Upper lobe of left lung (tissue), 6 donors: Measurements from ENCODE around the gene YIPF1. TPM values are rescaled to one million over a fixed set of nuclear protein-coding genes. Genes with fewer than 3 reads are reported as not detected.
"Not testable (repeated sequence)": the region's sequence is repeated elsewhere in the genome, so short reads cannot be mapped to it uniquely, and the experiment has no call there.

Experiments
- ATAC-seq, 2 donors: fragments of 200-7000 bp; cut with Tn5 transposase; one replicate each; pipeline ENCODE4 v1.9.1; 2022; ENCODE audit warnings: mild to moderate bottlenecking in 2 of 2, moderate library complexity in 2 of 2; ENCODE audit not compliant: low FRiP score in 2 of 2
- DNase-seq, 2 donors: peaks; one replicate each; pipeline ENCODE4 v3.0.0-alpha.2; 2019 to 2020
- H3K27ac ChIP-seq, 4 donors: fragments of 200-600 bp; sonication (generic); one replicate each; pipeline ENCODE4 v1.5.1; 2016 to 2019
- H3K27me3 ChIP-seq, 4 donors: fragments of 200-600 bp; sonication (generic); one replicate each; pipeline ENCODE4 v1.5.1; 2017 to 2019
- H3K36me3 ChIP-seq, 4 donors: fragments of 200-600 bp; sonication (generic); one replicate each; pipeline ENCODE4 v1.5.1; 2016 to 2019
- H3K4me1 ChIP-seq, 4 donors: fragments of 200-600 bp; sonication (generic); one replicate each; pipeline ENCODE4 v1.5.1; 2018 to 2019
- H3K4me3 ChIP-seq, 4 donors: fragments of 200-600 bp; sonication (generic); one replicate each; pipeline ENCODE4 v1.5.1; 2017 to 2019; ENCODE audit warnings: mild to moderate bottlenecking in 2 of 4, moderate library complexity in 1 of 4
- H3K9me3 ChIP-seq, 4 donors: fragments of 200-600 bp; sonication (generic); one replicate each; pipeline ENCODE4 v1.5.1; 2018 to 2019
- CTCF ChIP-seq, 6 experiments: fragments of 450-650 bp in 4 of 6; fragments of 200-600 bp in 2 of 6; sonication (generic) in 2 of 6; IDR thresholded peaks; one replicate each; pipeline ENCODE4 v1.5.1; 2016 to 2019; ENCODE audit warnings: antibody characterized with exemption in 6 of 6
- EP300 ChIP-seq, 4 donors: sonication (generic); formaldehyde crosslinking; IDR thresholded peaks; one replicate each; pipeline ENCODE4 v1.5.1; 2017; ENCODE audit warnings: antibody characterized with exemption in 4 of 4, control low read depth in 2 of 4
- POLR2A ChIP-seq, 4 donors: fragments of 450-650 bp; IDR thresholded peaks; one replicate each; pipeline ENCODE4 v1.5.1; 2016 to 2017; ENCODE audit warnings: antibody characterized with exemption in 4 of 4, mild to moderate bottlenecking in 2 of 4
- POLR2AphosphoS5 ChIP-seq, 2 donors: sonication (generic); formaldehyde crosslinking; IDR thresholded peaks; one replicate each; pipeline ENCODE4 v1.5.1; 2017; ENCODE audit warnings: antibody characterized with exemption in 2 of 2
- WGBS, 2 donors: methylation state at CpG; one replicate each; pipeline ENCODE4 v1.1.5; 2017 to 2018; 5-methylcytosine and 5-hydroxymethylcytosine counted together
- total RNA-seq, 6 donors: library from RNA; depleted of rRNA in 4 of 6; stranded (reverse); fragments of >200 nt in 4 of 6; gene quantifications; one replicate each; pipeline versions ENCODE4 v1.1.0 to v1.2.1, GENCODE V29; 2016 to 2021
- donor health status: DM: no; HTN: no; CAD: no; lungs with moderate emphysema.
- donor health status: DM: no; HTN: yes; CAD: no; lungs with severe emphysema.

Gene YIPF1
- total RNA-seq, 6 donors from 2014 or later: 14.8 to 52.4 (median 22.0) TPM

GRCh38 chr1:53892911-53893310 is 3.3 kb upstream of the YIPF1 start:
- Histone ChIP-seq H3K36me3 (no peaks in the 10 kb centered on the region), H3K27me3 (no peaks in the 10 kb centered on the region), H3K4me1 (peaks cover 13 to 25% (median 17%) of the 10 kb centered on the region in 4 donors), H3K9me3 (no peaks in the 10 kb centered on the region), H3K4me3 (no peak overlapping the region), H3K27ac (peak overlapping the region in 2 of 4 donors; percentile 40 to 57)
- DNase-seq (peak in 1 of 2 donors; percentile 41), ATAC-seq (peak; percentile 24 to 35)
- 16 to 48% methylated on average over 5 of the region's 5 CpGs for WGBS, 2 donors
- TF ChIP-seq POLR2AphosphoS5 (IDR thresholded peaks at IDR 0.05) (no peak), CTCF (IDR thresholded peaks at IDR 0.05) (no peak), POLR2A (IDR thresholded peaks at IDR 0.05) (no peak), EP300 (IDR thresholded peaks at IDR 0.05) (no peak)

GRCh38 chr1:53891678-53892077 is 2.1 kb upstream of the YIPF1 start:
- Histone ChIP-seq H3K27me3 (no peaks in the 10 kb centered on the region), H3K4me1 (peaks cover 11 to 25% (median 16%) of the 10 kb centered on the region in 4 donors), H3K9me3 (no peaks in the 10 kb centered on the region), H3K36me3 (peaks cover 0 to 10% (median 3%) of the 10 kb centered on the region in 4 donors), H3K27ac (no peak overlapping the region), H3K4me3 (no peak overlapping the region)
- WGBS, 2 donors: 74 to 96% methylated on average over 2 of the region's 2 CpGs
- TF ChIP-seq EP300 (IDR thresholded peaks at IDR 0.05) (no peak), POLR2A (IDR thresholded peaks at IDR 0.05) (no peak), CTCF (IDR thresholded peaks at IDR 0.05) (no peak), POLR2AphosphoS5 (IDR thresholded peaks at IDR 0.05) (no peak)
- DNase-seq (no peak), ATAC-seq (no peak)

GRCh38 chr1:53891018-53891417 is 1.4 kb upstream of the YIPF1 start:
- H3K27me3 ChIP-seq: no peaks in the 10 kb centered on the region
- H3K36me3 ChIP-seq: peaks cover 0 to 16% (median 6%) of the 10 kb centered on the region in 4 donors
- DNase-seq (no peak), ATAC-seq (no peak)
- WGBS, 2 donors: 93 to 96% methylated on average over 2 of the region's 2 CpGs
- no peak overlapping the region for H3K4me3 ChIP-seq
- peaks cover 11 to 25% (median 16%) of the 10 kb centered on the region in 4 donors for H3K4me1 ChIP-seq
- H3K9me3 ChIP-seq: no peaks in the 10 kb centered on the region
- no peak for TF ChIP-seq EP300 (IDR thresholded peaks at IDR 0.05)
- TF ChIP-seq POLR2A (IDR thresholded peaks at IDR 0.05): no peak
- TF ChIP-seq CTCF (IDR thresholded peaks at IDR 0.05): no peak
- no peak for TF ChIP-seq POLR2AphosphoS5 (IDR thresholded peaks at IDR 0.05)
- no peak overlapping the region for H3K27ac ChIP-seq

GRCh38 chr1:53890522-53890941 is 935 bp upstream of the YIPF1 start:
- Histone ChIP-seq H3K4me1 (peaks cover 11 to 25% (median 16%) of the 10 kb centered on the region in 4 donors), H3K9me3 (no peaks in the 10 kb centered on the region), H3K27ac (peak overlapping the region in 2 of 4 donors; percentile 88 to 91), H3K4me3 (peak overlapping the region in 3 of 4 donors; percentile 83 to 89 (median 88)), H3K36me3 (peaks cover 0 to 21% (median 9%) of the 10 kb centered on the region in 4 donors), H3K27me3 (no peaks in the 10 kb centered on the region)
- DNase-seq (no peak), ATAC-seq (no peak)
- WGBS, 2 donors: 76 to 86% methylated on average over 7 of the region's 7 CpGs
- TF ChIP-seq EP300 (IDR thresholded peaks at IDR 0.05): no peak
- TF ChIP-seq POLR2AphosphoS5 (IDR thresholded peaks at IDR 0.05): no peak
- TF ChIP-seq CTCF (IDR thresholded peaks at IDR 0.05): no peak

- H3K27me3 ChIP-seq: no peaks in the 10 kb centered on the region
- H3K4me1 ChIP-seq: peaks cover 11 to 25% (median 16%) of the 10 kb centered on the region in 4 donors
- WGBS, 2 donors: 35 to 43% methylated on average over 2 of the region's 2 CpGs
- H3K4me3 ChIP-seq: peak overlapping the region in 3 of 4 donors; percentile 83 to 89 (median 88)
- no peak for DNase-seq
- H3K9me3 ChIP-seq: no peaks in the 10 kb centered on the region
- peak overlapping the region in 2 of 4 donors; percentile 91 to 92 for H3K27ac ChIP-seq
- H3K36me3 ChIP-seq: peaks cover 0 to 34% (median 10%) of the 10 kb centered on the region in 4 donors
- no peak for TF ChIP-seq CTCF (IDR thresholded peaks at IDR 0.05)
- TF ChIP-seq POLR2AphosphoS5 (IDR thresholded peaks at IDR 0.05): no peak
- TF ChIP-seq EP300 (IDR thresholded peaks at IDR 0.05): no peak
- no peak for TF ChIP-seq POLR2A (IDR thresholded peaks at IDR 0.05)
- no peak for ATAC-seq
These were observed 916 bp downstream of the YIPF1 start for GRCh38 chr1:53888681-53889080.

GRCh38 chr1:53883600-53883999 is 6.0 kb downstream of the YIPF1 start:
- not testable (repeated sequence) for H3K27ac ChIP-seq, H3K27me3 ChIP-seq, H3K4me3 ChIP-seq, H3K4me1 ChIP-seq, ATAC-seq, DNase-seq, H3K9me3 ChIP-seq
- H3K36me3 ChIP-seq: peaks cover 3 to 64% (median 18%) of the 10 kb centered on the region in 4 donors
- 97% methylated on average over 6 of the region's 6 CpGs for WGBS, 2 donors

- not testable (repeated sequence) for H3K27me3 ChIP-seq, H3K9me3 ChIP-seq, ATAC-seq, DNase-seq, H3K4me1 ChIP-seq, H3K27ac ChIP-seq, H3K4me3 ChIP-seq
- 98% methylated on average over 2 of the region's 2 CpGs for WGBS, 2 donors
- peaks cover 12 to 72% (median 28%) of the 10 kb centered on the region in 4 donors for H3K36me3 ChIP-seq
These were observed 7.7 kb downstream of the YIPF1 start for GRCh38 chr1:53881853-53882252.
